ENCODE results near the gene KLHL30.

KLHL30 gene

DNA sequence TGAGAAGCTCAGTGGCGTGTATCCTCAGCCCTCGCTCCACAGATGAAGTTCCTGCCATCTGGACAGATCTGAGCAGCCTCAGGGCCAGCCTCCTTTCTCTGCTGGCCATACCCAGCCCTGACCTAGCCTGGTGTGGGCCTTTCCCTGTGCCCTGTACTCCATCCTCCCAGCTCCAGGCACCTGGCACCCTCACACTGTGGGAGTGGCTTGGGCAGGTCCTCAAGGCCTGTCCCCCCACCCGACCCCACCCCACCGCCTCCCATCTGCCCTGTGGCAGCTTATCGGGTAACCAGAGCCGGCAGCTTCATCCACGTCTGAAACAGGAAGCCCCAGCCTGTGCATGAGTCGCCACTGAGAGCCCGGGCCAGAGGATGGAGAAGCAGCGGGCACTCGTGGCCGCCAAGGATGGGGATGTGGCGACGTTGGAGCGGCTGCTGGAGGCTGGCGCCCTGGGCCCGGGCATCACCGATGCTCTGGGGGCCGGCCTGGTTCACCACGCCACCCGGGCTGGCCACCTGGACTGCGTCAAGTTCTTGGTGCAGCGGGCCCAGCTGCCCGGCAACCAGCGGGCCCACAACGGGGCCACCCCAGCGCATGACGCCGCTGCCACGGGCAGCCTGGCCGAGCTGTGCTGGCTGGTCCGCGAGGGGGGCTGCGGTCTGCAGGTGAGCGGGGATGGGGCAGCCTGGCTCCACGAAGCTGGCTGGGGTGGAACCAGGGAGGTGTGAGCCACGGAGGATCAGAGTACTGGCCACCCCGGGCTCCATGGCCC is 38.2 kb upstream of the KLHL30 start, which contains the start of gene ESPNL:
TSS of gene ESPNL (plus strand) at position 292 of the 772 bp plus-strand sequence. CDS start at position 372, 80 bp downstream.
- ATAC-seq, result no peak

DNA sequence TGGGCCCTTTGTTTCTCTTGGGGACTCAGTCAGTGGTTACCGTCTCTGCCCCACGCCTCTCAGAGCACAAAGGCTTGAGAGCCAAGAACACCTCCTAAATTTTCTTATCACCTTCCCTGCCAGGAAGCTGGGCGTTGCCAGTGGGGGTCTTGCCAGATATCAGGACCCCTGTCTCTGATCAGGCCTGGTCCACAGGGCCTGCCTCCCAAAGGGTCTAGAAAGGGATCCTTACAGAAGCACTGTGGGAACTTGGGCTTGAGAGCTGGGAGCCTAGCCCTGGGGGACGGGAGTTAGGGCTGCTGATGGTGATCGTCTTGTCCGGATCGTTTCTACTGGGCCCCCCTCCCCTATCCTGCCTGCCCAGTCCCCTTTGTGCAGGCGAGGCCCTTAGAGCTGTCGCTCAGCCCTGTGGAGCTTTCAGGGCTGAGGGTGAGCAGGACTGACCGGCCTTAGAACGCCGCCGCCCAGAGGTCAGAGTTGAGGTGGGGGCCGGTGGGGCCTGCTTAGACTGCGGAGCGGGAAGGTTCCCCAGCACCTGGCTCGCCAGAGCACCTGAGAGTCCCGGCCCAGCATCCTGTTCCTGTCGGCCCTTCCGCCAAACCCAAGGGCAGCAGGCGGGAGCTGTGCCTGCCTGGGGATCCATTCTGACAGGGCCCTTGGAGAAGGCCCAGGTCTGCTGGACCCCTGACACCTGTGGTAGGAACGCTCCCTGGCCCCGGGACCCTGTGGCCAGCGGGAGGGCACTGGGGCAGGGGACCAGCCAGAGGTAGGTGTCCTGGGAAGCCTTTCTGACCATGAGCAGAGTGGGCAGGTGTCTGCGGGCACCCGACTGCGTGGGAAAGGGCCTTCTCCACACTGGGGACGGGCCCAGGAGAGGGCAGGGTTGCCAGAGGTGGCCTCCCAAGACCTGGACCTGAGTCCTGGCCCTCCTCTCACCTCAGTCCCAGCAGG is 37.4 kb upstream of the KLHL30 start:
- H3K27ac Mint-ChIP-seq, result peak overlapping the region; percentile 99
- H3K9me3 Mint-ChIP-seq, result no peaks in the 10 kb centered on the region
- no peak overlapping the region for H3K4me3 Mint-ChIP-seq
- no peaks in the 10 kb centered on the region for H3K36me3 Mint-ChIP-seq
- peaks cover 56% of the 10 kb centered on the region for H3K4me1 Mint-ChIP-seq
- no peak for ATAC-seq
- no peaks in the 10 kb centered on the region for H3K27me3 Mint-ChIP-seq

More for the DNA sequence above, 38.2 kb upstream of the KLHL30 start, which contains the start of gene ESPNL:
- peaks cover 47% of the 10 kb centered on the region for H3K4me1 Mint-ChIP-seq
- peak within 1 kb of the TSS; percentile 99 for H3K27ac Mint-ChIP-seq
- no peaks in the 10 kb centered on the region for H3K36me3 Mint-ChIP-seq
- H3K27me3 Mint-ChIP-seq, result no peaks in the 10 kb centered on the region
- H3K9me3 Mint-ChIP-seq, result no peaks in the 10 kb centered on the region
- peak within 1 kb of the TSS; percentile 83 for H3K4me3 Mint-ChIP-seq

DNA sequence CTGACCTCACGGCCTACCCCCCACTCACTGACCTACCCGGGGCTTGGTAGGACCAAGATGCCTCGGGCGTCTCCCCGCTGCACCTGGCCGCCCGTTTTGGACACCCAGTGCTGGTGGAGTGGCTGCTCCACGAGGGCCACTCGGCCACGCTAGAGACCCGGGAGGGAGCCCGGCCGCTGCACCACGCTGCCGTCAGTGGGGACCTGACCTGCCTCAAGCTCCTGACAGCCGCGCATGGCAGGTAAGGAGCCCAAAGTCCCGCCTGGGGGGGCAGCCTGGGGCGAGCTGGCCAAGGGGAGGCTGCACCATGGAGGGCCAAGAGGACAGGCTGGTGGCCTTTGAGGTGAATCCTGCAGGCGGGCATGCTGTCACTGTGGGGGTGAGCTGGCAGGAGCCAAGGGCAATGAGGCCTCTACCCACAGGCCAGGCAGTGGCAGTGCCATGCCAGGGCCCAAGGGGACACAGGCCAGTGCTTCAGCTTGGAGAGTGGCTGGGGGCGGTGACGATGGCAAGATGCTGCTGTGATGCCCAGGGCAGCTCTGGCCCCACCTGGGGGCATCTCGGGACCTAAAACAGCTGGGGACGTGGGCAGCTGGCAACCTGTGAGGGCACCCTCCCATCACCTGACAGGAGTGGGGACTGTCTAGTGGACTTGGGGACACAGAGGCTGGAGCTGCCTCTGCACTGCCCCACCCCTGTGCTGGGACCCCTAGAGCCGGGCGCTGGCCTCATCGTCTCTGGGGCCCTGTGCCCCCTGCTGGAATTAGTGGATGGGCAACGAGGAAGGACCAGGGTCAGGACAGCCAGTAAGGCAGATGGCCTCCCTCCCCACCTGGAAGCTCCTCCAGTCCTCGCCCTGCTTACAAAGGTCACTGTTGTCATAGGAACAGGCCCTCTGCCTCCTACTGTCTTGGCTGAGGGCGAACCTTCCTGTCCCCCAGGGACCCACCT is 36.3 kb upstream of the KLHL30 start:
- no peak for ATAC-seq
- H3K9me3 Mint-ChIP-seq, result no peaks in the 10 kb centered on the region
- H3K36me3 Mint-ChIP-seq, result no peaks in the 10 kb centered on the region
- peaks cover 66% of the 10 kb centered on the region for H3K4me1 Mint-ChIP-seq
- no peak overlapping the region for H3K4me3 Mint-ChIP-seq
- peak overlapping the region; percentile 14 for H3K27ac Mint-ChIP-seq
- H3K27me3 Mint-ChIP-seq, result no peaks in the 10 kb centered on the region

DNA sequence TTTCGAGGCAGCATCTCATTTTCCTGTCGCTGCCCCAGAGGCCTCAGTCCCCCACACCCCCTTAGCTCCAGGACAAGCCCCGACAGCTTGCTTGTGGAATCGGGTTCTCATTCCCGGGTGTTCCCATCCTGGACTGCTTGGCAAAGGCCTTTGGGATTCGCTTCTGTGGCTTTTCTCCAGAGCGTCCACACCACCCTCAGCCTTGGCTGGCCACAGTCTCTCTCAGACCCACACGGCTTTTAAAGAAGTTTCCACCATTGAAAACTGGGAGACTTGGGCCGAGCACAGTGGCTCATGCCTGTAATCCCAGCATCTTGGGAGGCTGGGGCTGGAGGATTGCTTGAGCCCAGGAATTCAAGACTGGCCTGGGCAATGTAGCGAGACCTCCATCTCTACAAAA is 35.6 kb upstream of the KLHL30 start:
- Mint-ChIP-seq H3K36me3 (no peaks in the 10 kb centered on the region), H3K27me3 (no peaks in the 10 kb centered on the region), H3K4me1 (peaks cover 68% of the 10 kb centered on the region), H3K9me3 (no peaks in the 10 kb centered on the region), H3K4me3 (no peak overlapping the region), H3K27ac (no peak overlapping the region)
- no peak for ATAC-seq

DNA sequence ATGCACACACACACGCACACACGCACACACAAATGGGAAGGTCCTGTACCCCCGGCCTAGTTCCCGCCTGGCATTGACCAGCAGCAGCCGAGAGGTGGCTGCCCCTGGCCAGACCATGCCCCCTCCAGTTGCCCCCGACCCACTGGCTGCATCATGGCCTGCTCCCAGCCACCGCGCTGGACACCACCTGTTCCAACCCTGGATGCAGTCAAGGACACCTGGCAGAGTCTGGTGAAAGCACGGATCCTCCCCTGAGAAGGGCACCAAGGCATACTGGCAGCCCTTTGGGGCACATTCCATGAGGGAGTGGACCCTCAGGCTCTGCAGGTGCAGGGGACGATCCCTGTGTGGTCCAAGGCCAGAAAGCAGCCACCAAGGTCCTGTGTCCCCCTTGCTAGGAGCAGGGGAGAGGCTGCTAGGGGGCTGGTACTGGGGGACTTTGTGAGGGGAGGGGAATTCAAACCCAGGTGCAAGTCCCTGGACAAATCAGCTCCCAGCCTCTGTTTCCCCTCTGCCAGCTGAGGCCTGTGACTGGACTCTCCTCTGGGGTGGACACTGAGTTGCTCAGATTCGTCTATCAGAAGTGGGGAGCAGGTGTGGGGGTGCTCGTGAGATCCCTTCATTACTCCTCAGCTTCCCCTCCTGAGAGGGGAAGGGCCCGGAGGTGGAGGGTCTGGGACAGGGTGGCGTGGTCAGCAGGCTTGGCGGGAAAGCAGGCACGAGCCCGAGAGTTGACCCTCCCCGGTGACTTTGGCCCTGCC is 34.8 kb upstream of the KLHL30 start:
- Mint-ChIP-seq H3K9me3 (no peaks in the 10 kb centered on the region), H3K4me1 (peaks cover 72% of the 10 kb centered on the region), H3K36me3 (no peaks in the 10 kb centered on the region), H3K27ac (peak overlapping the region; percentile 70), H3K4me3 (no peak overlapping the region), H3K27me3 (no peaks in the 10 kb centered on the region)
- no peak for ATAC-seq

DNA sequence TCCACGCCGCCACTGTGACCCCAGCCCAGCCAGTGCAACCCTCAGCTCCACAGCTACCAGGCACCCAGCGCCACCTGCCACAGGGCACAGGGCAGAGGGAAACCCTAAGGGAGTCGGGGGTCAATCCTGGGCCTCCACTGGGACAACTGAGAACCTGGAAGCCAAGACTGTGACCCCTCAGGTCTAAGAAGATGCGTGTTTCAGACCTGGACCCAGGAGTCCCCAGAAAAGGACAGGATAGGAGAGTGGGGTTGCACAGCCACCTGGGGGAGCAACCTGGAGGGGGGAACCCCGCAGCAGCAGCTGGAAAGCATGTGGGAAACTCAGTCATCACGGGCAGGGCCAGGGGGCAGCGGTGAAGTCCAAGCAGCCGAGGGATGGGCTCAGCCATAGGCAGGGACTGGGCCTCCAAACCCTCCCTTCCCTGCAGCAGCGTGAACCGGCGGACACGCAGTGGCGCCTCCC is 34.2 kb upstream of the KLHL30 start:
- Mint-ChIP-seq H3K27ac (peak overlapping the region; percentile 70), H3K36me3 (no peaks in the 10 kb centered on the region), H3K9me3 (no peaks in the 10 kb centered on the region), H3K4me3 (no peak overlapping the region), H3K4me1 (peaks cover 72% of the 10 kb centered on the region), H3K27me3 (no peaks in the 10 kb centered on the region)
- no peak for ATAC-seq

DNA sequence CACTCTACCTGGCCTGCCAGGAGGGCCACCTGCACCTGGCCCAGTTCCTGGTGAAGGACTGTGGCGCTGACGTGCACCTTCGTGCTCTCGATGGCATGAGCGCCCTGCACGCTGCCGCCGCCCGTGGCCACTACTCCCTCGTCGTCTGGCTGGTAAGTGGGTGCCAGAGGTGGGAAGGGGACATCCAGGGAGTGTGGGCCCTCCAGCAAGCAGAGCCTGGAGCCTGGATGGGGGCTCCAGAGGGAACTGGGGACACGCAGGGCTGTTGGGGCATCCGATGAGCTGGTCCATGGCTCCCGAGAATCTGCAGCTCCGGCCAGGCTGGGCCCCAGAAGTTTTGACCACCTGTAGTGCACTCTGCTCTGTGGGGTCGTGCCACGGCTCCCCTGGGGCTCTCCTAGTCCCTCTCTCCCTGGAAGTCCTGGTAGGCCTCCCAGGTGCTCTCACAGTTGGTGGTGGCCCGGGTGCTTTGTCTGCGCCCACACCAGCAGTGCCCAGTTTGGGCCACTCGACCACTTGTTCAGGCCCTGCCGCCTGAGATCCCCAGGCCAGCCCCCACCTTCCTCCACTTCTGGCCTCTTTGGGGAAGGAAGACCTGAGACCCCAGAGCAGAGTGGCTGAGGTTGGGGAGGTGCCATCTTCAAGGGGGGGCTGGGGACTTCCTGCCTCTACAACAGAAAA is 33.6 kb upstream of the KLHL30 start:
- no peak for ATAC-seq
- no peaks in the 10 kb centered on the region for H3K9me3 Mint-ChIP-seq
- no peaks in the 10 kb centered on the region for H3K27me3 Mint-ChIP-seq
- H3K4me3 Mint-ChIP-seq, result no peak overlapping the region
- peaks cover 70% of the 10 kb centered on the region for H3K4me1 Mint-ChIP-seq
- peak overlapping the region; percentile 75 for H3K27ac Mint-ChIP-seq
- H3K36me3 Mint-ChIP-seq, result no peaks in the 10 kb centered on the region

DNA sequence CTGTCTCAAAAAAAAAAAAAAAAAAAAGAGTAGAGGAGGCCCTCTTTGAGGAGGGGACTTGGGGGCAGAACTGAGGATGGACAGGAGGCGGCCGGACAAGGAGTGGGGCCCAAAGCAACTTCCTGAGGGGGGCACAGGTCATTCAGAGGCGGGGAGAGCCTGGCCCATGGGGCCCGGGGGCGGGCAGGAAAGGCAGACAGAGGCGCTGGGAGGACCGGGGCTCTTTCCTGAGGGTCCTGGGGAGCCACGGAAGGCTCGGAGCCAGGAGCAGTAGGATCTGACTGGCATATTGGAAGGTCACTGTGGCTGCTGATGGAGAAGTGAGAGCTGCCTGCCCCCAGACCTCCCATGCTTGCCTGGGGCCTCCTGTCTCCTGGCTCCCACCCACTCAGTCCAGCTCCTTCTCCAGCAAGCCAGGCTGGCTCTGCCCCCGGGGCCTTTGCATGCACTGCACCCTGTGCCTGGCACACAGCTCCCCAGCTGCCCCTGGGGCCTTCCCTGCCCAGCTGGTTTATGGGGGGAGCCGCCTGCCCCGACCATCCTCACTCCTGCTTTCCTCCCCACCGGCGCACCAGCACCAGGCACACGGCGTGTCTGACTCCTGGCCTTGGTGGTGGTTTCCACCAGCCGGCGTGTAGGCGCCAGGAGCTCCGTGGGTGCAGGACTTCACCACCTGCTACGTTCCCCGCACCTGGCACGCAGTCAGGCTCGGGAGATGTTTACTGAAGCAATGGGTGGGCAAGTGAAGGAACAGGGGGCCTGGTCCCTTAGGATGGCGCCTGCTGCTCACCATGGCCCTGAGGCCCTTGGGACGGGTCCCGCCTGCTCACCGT is 32.7 kb upstream of the KLHL30 start:
- peaks cover 69% of the 10 kb centered on the region for H3K4me1 Mint-ChIP-seq
- ATAC-seq, result no peak
- no peaks in the 10 kb centered on the region for H3K27me3 Mint-ChIP-seq
- no peak overlapping the region for H3K4me3 Mint-ChIP-seq
- no peaks in the 10 kb centered on the region for H3K9me3 Mint-ChIP-seq
- no peaks in the 10 kb centered on the region for H3K36me3 Mint-ChIP-seq
- H3K27ac Mint-ChIP-seq, result peak overlapping the region; percentile 90

DNA sequence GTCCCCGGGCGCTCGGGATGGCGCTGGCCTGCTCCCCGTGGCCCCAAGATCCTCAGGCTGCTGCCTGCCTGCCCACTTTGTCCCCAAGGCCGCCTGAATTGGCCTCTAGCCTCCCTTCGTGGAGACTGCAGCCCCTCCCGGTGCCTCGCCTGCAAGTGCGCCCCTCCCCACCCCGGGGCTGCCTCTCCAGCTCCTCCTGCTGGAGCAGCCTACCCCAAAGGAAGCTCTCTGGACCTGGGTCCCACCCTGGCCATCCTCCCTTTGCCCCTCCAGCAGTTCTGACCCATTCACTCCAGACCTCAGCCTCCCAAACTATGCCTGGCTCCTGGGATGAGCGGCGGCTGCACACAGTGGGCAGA is 32.1 kb upstream of the KLHL30 start:
- H3K27me3 Mint-ChIP-seq, result no peaks in the 10 kb centered on the region
- H3K27ac Mint-ChIP-seq, result peak overlapping the region; percentile 90
- H3K4me1 Mint-ChIP-seq, result peaks cover 65% of the 10 kb centered on the region
- H3K9me3 Mint-ChIP-seq, result no peaks in the 10 kb centered on the region
- ATAC-seq, result no peak
- H3K36me3 Mint-ChIP-seq, result peaks cover 2% of the 10 kb centered on the region
- H3K4me3 Mint-ChIP-seq, result no peak overlapping the region

DNA sequence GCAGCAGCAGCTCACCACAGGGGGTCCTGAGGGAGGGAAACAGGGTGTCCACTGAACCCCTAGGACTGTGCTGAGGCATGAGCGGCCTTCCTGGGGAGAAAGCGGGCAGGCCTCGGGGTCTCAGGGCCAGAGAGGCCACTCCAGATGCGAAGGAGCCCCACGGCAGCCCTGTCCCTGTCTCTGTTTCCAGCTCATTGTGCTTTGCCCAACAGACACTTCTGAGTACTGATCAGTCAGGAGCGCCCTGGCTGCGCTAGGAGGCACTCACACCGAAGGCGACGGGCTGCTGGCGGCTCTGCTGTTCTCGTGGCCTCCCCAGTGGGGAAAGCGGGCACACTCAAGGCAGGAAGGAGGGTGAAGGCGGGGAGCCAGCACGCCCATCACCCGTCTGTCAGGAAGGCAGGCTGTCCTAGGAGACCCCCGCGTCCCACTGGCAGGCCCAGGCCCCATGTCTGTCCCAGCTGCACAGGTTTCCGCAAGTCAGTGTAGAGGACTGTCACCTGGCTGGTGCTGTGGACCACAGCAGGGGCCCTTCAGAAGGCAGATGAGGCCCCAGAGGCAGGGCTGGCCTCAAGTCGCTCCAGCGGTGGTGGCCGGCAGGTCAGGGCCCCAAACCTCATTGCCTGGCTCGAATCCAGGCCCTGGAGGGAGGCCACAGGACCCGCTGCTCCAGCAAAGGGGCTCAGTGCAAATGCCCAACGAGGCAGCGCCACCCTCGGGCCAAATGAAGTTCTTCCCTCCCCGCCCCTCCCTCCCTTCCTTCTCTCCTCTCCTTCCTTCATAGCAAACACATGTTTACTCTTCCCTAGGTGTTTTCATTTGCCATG is 31.6 kb upstream of the KLHL30 start:
- no peaks in the 10 kb centered on the region for H3K27me3 Mint-ChIP-seq
- H3K4me3 Mint-ChIP-seq, result peak overlapping the region; percentile 89
- peaks cover 65% of the 10 kb centered on the region for H3K4me1 Mint-ChIP-seq
- peaks cover 5% of the 10 kb centered on the region for H3K36me3 Mint-ChIP-seq
- no peaks in the 10 kb centered on the region for H3K9me3 Mint-ChIP-seq
- H3K27ac Mint-ChIP-seq, result peak overlapping the region; percentile 90
- ATAC-seq, result peak; percentile 2

DNA sequence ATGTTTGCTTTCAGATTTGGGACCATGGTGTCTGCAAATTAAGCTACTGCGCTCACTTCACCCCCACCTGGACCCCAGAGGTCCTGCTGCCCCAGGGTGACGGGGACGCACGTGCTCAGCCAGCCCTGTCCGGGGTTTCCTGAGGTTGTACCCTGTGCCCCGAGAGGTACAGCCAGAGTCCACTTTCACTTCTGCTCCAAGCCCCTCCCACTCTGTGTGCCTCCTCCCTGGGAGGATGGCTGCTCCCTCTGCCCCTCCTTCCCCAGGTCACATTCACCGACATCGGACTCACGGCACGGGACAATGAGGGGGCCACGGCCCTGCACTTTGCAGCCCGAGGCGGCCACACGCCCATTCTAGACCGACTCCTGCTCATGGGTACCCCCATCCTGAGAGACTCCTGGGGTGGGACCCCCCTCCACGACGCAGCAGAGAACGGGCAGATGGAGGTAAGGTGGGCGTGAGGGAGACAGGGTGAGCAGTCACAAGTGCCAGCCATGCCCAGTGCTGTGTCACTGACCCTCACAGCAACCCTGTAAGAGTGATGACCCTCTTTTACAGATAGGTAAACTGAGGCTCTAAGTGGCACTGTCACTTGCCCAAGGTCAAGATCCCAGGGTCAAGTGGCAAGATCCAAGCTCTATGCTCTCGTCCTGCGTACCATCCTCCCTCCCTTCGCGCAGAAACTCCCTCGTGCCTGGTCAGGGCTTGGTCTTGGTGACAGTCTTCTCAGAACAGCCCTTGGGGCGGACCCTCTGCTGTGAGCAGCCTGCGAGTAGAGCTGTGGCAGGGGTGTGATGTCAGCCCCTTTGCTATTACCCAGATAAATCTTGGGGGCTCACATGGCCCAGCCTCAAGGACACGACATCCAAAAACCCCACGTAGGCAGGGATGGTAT is 30.7 kb upstream of the KLHL30 start:
- Mint-ChIP-seq H3K9me3 (peaks cover 3% of the 10 kb centered on the region), H3K4me1 (peaks cover 60% of the 10 kb centered on the region), H3K27me3 (no peaks in the 10 kb centered on the region), H3K36me3 (peaks cover 10% of the 10 kb centered on the region), H3K27ac (peak overlapping the region; percentile 90), H3K4me3 (peak overlapping the region; percentile 89)
- peak; percentile 94 for ATAC-seq
